Measurements from ENCODE around the gene LRRC8E.
A peak's percentile ranks its signal among the peaks of the same experiment; 100 is the strongest.

The LRRC8E gene

DNA sequence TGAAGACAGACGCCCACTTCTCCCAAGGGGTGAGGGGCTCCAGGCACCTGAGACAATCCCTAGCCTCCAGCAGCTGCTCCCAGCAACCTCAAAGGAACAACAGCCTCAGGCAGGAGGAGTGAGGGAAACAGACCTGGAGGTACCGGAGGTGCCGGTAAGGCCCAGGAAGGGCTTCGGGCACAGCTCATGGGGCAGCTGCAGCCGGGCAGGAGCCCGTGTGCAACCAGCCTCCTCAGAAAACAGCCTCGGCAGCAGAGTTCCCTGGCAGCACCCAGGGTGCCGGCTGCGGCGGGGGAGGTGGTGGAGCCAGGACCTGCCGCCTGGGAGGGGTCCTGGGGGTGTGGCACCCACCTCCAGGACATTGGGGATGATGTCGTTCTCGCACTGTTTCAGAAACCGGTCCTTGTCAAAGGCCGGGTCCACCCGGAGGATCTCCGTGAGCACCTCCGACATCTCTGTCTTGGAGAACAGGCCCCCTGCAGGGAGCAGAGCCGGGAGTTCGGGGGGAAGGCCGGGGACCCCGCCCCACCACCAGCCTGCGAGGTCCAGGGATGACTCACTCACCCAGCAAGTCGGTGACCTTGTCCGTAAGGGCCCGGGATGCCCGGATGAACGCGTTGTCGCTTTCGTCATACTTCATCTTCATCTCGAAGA lies 44.1 kb downstream of the LRRC8E start:
- H3K27ac Mint-ChIP-seq = no peak overlapping the region
- H3K4me3 Mint-ChIP-seq = no peak overlapping the region
- H3K4me1 Mint-ChIP-seq (ENCODE audit: low read depth) = peaks cover 9% of the 10 kb centered on the region
- peaks cover 98% of the 10 kb centered on the region for H3K36me3 Mint-ChIP-seq (ENCODE audit: low read depth)
- no peaks in the 10 kb centered on the region for H3K27me3 Mint-ChIP-seq
- intact Hi-C loops (cut with micrococcal nuclease) = no loop called here
- no peaks in the 10 kb centered on the region for H3K9me3 Mint-ChIP-seq

DNA sequence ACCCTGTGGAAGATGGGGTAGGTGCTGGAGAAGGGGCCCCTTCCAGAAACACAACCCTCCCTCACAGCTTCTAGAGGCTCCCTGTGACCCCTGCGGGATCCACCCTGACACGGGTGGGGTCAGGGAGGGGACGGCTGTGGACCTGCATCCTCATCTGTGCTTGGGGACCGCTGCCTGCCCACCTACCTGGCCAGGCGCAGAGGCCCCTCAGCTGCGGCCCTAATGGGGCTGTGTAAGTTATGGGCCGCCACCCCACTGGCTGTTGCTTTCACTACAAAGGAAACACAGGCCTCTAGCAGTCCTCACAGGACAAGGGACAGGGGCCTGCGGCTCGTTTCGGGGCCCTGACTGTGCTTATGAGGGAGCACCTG lies 44.6 kb downstream of the LRRC8E start:
- H3K4me1 Mint-ChIP-seq (ENCODE audit: low read depth) = peaks cover 7% of the 10 kb centered on the region
- intact Hi-C loops (cut with micrococcal nuclease) = no loop called here
- peaks cover 98% of the 10 kb centered on the region for H3K36me3 Mint-ChIP-seq (ENCODE audit: low read depth)
- no peak overlapping the region for H3K4me3 Mint-ChIP-seq
- no peaks in the 10 kb centered on the region for H3K27me3 Mint-ChIP-seq
- H3K9me3 Mint-ChIP-seq = no peaks in the 10 kb centered on the region
- no peak overlapping the region for H3K27ac Mint-ChIP-seq

DNA sequence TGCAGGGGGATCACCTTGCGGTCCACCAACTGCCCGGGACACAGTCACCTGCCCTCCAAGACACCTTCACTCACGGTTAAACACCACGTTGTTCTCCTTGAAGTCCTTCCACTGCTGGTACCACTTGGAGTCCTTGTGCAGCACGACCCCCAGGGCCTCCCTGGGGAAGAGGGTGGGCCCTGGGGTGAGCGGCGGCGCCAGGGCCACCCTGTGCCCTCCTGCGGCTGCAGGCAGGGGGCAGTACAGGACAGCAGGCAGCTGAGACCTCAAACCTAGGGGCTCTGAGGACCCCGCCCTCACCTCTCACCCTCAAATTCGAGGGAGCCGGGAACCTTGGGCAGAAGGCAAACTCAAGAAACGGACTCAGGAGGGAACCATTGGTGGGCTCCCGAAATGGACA lies 45.1 kb downstream of the LRRC8E start:
- peaks cover 7% of the 10 kb centered on the region for H3K4me1 Mint-ChIP-seq (ENCODE audit: low read depth)

DNA sequence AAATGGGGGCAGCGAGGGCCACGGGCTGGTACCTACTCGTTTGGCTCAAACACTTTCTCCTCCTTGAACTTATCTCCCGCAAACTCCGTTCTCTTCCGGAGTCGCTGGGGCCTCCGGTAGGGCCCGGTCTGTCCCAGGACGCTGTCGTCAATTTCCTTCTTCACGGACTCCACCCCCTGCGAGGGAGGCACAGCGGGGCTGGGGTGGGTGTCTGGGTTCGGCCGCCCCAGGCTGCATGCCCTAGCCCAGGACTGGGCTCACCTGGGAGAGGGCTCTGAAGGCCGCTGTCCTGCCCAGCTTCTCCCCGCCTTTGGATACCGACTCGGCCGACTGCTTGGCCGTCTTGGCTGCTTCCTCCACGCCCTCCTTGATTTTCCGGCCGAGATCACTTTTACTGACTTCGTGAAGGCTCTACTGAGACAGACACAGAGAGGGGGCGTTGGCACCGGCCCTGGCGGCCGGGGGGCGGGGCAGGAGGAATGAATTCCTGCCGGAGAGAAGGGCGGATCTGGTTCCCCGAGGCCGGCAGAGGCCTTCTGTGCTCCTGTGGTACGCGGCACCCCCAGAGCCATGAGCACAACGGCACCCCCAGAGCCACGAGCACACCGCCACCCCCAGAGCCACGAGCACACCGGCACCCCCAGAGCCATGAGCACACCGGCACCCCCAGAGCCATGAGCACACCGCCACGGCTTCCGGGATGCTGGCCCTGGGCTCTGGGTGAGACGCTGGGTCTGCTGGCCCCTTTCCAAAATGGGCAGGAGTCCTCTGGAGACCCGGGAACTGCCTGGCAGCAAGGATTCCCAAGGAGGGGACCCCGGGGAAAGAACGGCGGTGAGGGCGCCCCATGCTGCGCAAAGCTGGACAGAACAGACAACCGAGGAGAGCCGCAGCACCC lies 45.8 kb downstream of the LRRC8E start:
- no peak overlapping the region for H3K4me3 Mint-ChIP-seq
- peaks cover 7% of the 10 kb centered on the region for H3K4me1 Mint-ChIP-seq (ENCODE audit: low read depth)
- H3K27me3 Mint-ChIP-seq = no peaks in the 10 kb centered on the region
- intact Hi-C loops (cut with micrococcal nuclease) = no loop called here
- no peaks in the 10 kb centered on the region for H3K9me3 Mint-ChIP-seq
- H3K36me3 Mint-ChIP-seq (ENCODE audit: low read depth) = peaks cover 100% of the 10 kb centered on the region
- no peak overlapping the region for H3K27ac Mint-ChIP-seq

More for the DNA sequence above, 45.1 kb downstream of the LRRC8E start:
- no peaks in the 10 kb centered on the region for H3K27me3 Mint-ChIP-seq
- H3K9me3 Mint-ChIP-seq = no peaks in the 10 kb centered on the region
- intact Hi-C loops (cut with micrococcal nuclease) = no loop called here
- peaks cover 98% of the 10 kb centered on the region for H3K36me3 Mint-ChIP-seq (ENCODE audit: low read depth)
- H3K27ac Mint-ChIP-seq = no peak overlapping the region
- H3K4me3 Mint-ChIP-seq = no peak overlapping the region

DNA sequence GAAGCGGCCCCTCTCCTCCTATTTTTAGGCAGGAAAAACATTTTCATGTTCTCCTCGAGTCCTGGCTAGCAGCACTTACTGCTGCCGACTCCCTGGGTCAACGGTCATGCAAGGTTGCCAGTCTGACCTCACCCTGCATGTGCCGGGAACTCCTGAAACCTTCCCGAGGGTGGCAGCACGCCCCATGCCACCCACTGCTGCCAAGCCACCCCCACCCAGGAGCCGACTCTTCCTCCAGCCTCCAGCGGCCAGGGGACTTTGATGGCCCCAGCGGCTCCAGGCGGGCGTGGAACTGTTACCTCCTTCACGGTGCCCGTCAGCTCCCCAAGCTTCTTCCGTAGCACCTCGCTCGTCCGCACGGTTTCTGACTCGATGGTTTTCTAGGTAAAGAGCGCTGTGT lies 46.5 kb downstream of the LRRC8E start:
- Mint-ChIP-seq H3K36me3 (ENCODE audit: low read depth) (peaks cover 98% of the 10 kb centered on the region), H3K4me1 (ENCODE audit: low read depth) (peaks cover 7% of the 10 kb centered on the region), H3K4me3 (no peak overlapping the region), H3K27me3 (no peaks in the 10 kb centered on the region), H3K9me3 (no peaks in the 10 kb centered on the region), H3K27ac (no peak overlapping the region)
- intact Hi-C loops (cut with micrococcal nuclease) = no loop called here

DNA sequence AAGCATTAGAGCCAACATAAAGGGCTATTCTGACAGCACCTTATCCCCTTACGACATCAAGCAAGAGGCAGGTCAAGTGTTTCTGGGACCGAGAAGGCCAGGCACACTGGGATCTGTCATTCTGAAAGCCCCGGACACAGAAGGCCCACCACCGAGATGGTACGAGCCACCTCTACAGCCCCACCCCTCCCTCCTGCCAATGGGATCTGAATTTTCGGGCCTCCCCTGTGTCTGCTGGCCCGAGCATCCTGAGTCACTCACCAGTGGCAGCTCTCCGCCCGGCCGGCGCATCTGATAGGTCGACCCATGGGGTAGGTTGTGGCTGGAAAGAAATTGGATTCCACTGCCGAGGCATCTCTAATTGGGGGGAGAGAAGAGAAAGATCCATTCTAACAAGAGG lies 52.5 kb downstream of the LRRC8E start:
- no peaks in the 10 kb centered on the region for H3K27me3 Mint-ChIP-seq

DNA sequence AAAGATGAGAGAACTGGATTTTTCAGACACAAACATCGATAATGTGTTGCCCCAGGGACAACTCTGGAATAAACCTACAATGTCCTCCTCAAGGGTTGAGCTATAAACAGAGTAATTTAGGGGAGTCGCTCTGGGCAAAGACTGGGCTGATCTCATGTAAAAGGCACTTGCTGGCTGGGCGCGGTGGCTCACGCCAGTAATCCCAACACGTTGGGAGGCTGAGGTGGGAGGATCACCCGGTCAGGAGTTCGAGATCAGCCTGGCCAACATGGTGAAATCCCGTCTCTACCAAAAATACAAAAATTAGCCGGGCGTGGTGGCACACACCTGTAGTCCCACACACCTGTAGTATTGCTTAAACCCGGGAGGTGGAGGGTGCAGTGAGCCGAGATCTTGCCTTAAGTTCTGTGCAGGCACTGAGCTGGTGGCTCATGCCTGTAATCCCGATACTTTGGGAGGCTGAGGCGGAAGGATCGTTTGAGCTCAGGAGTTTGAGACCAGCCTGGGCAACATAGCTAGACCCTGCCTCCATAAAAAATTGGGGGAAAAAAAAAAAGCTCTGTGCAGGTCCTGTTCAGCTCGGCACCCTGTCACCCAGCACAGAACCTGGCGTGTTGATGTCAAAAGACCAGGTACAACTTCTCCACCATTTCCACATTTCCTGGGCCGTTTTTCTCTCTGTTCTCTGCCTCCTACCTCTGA lies 53.7 kb downstream of the LRRC8E start:
- intact Hi-C loops (cut with micrococcal nuclease) = no loop called here
- H3K9me3 Mint-ChIP-seq = no peaks in the 10 kb centered on the region
- H3K27me3 Mint-ChIP-seq = no peaks in the 10 kb centered on the region
- peaks cover 38% of the 10 kb centered on the region for H3K4me1 Mint-ChIP-seq (ENCODE audit: low read depth)
- peak overlapping the region; percentile 95 for H3K27ac Mint-ChIP-seq
- H3K36me3 Mint-ChIP-seq (ENCODE audit: low read depth) = peaks cover 56% of the 10 kb centered on the region
- H3K4me3 Mint-ChIP-seq = peak overlapping the region; percentile 5

More for the DNA sequence above, 52.5 kb downstream of the LRRC8E start:
- H3K9me3 Mint-ChIP-seq = no peaks in the 10 kb centered on the region
- H3K4me1 Mint-ChIP-seq (ENCODE audit: low read depth) = peaks cover 38% of the 10 kb centered on the region
- intact Hi-C loops (cut with micrococcal nuclease) = no loop called here
- peaks cover 68% of the 10 kb centered on the region for H3K36me3 Mint-ChIP-seq (ENCODE audit: low read depth)
- H3K27ac Mint-ChIP-seq = no peak overlapping the region
- no peak overlapping the region for H3K4me3 Mint-ChIP-seq

DNA sequence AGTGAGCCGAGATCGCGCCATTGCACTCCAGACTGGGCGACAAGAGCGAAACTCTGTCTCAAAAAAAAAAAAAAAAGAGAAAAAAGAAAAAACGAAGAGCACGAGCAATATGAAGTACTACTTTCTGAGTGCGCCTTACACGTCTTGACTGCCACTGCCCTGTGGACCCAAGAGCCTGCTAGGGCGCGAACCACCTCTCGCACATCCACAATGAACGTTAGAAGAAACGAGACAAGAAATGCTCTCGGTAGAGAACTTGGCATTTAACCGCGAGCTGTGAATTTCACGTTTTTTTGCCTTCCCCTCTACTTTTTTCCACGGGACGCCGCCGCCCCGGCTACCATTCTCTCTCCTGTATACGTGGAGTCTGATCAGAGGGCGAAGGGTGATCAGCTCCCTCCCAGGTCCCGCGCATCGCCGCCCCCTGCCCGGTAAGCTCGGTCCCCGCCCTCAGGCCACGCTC lies 54.7 kb downstream of the LRRC8E start:
- intact Hi-C loops (cut with micrococcal nuclease) = loop anchor here (1.0 kb wide), 1 partner anchor 40 kb away; the partner anchor contains the start of gene MAP2K7
- Mint-ChIP-seq H3K27ac (peak overlapping the region; percentile 95), H3K9me3 (no peaks in the 10 kb centered on the region), H3K36me3 (ENCODE audit: low read depth) (peaks cover 46% of the 10 kb centered on the region), H3K27me3 (no peaks in the 10 kb centered on the region), H3K4me1 (ENCODE audit: low read depth) (peaks cover 38% of the 10 kb centered on the region), H3K4me3 (peak overlapping the region; percentile 94)

DNA sequence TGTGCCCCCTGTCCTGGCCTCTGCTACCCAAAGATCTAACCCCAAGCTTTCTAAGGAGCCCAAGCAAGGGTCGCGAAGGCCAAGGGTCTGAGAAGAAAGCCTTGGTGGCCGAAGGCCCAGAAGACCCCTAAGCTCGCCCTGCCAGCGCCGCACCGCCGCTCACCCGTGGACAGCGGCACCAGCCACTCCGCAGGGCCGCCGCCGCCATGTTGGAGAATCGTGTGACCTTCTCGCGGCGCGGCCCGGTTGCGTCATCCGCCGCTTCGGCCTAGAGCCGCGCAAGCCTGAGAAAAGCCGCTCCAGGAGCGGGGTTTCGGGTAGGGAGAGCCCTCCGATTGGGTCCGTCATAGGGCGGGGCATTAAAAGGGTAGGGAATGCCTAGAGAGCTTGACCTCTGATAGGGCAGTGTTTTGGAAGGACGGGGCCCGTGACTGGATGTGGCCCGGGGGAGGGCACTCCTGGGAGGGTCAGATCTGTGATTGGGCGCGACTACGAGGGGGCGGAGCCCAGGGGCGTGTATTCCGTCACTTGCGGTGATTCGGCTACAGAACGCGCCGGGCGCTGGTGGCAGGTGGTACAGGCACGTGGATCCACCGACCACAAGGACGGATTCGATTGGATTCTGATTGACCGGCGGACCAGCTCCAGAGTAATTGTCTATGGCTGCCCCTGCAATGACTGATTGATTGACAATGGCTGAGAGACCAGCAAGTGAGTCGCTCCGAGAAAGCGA lies 55.3 kb downstream of the LRRC8E start, which contains the start of gene TIMM44:
Gene TIMM44 (minus strand): TSS at position 223 of the 733 bp plus-strand sequence. CDS start 15 bp downstream, at position 208.
- Mint-ChIP-seq H3K4me1 (ENCODE audit: low read depth) (peaks cover 38% of the 10 kb centered on the region), H3K27ac (peak within 1 kb of the TSS; percentile 95), H3K36me3 (ENCODE audit: low read depth) (peaks cover 41% of the 10 kb centered on the region), H3K9me3 (no peaks in the 10 kb centered on the region), H3K27me3 (no peaks in the 10 kb centered on the region), H3K4me3 (peak within 1 kb of the TSS; percentile 94)
- intact Hi-C loops (cut with micrococcal nuclease) = loop anchor here (1.0 to 2.0 kb wide), 3 partner anchors 40 to 310 kb away; partner anchors contain the start of genes ELAVL1 and MAP2K7

DNA sequence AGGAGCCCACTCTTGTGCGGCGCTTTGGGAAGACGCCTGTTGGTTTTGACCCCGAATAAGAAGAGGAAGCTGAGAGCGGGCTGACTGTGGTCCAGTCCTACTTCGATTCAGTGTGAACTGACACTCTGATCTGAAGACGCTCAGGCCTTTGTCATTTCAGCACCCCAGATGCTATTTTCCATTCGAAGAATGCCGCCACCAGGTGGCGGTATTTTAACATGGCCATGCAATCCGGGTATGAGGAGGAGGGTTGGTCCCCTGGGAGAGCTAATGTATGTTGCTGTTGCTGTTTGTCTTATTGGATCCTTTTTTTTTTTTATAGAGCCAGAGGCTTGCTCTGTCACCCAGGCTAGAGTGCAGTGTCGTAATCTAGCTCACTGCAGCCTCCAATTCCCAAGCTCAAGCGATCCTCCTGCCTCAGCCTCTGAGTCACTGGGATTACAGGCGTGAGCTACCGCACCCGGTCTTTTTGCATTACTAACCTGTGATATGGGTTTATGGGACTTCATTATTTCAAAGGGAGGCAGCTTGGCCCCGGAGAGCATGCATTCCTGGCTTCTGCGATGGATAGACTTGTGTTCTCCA lies 56.0 kb downstream of the LRRC8E start:
- peak overlapping the region; percentile 95 for H3K27ac Mint-ChIP-seq
- H3K4me1 Mint-ChIP-seq (ENCODE audit: low read depth) = peaks cover 38% of the 10 kb centered on the region
- no peaks in the 10 kb centered on the region for H3K9me3 Mint-ChIP-seq
- intact Hi-C loops (cut with micrococcal nuclease) = loop anchor here (1.0 to 2.0 kb wide), 2 partner anchors 61 to 309 kb away; partner anchors contain the start of gene ELAVL1
- H3K4me3 Mint-ChIP-seq = peak overlapping the region; percentile 94
- no peaks in the 10 kb centered on the region for H3K27me3 Mint-ChIP-seq
- peaks cover 35% of the 10 kb centered on the region for H3K36me3 Mint-ChIP-seq (ENCODE audit: low read depth)

DNA sequence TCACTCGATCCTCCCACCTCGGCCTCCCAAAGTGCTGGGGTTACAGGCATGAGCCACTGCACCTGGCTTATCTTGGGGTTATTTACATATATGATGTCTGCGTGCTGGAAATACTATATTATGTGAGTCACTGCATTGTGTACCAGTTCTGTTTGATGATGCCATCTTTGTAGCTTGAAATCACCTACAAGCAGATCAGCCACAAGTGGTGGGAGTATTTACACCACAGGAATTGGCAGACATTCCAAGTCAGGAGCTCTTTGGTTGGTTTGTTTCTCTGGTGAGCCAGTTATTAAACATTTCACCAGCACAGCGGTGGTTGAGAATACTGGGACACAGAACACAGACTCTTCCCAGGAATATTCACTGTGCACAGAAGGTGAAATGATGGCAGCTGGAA lies 59.6 kb downstream of the LRRC8E start:
- no peak overlapping the region for H3K4me3 Mint-ChIP-seq
- H3K36me3 Mint-ChIP-seq (ENCODE audit: low read depth) = peaks cover 12% of the 10 kb centered on the region
- no peaks in the 10 kb centered on the region for H3K9me3 Mint-ChIP-seq
- H3K4me1 Mint-ChIP-seq (ENCODE audit: low read depth) = peaks cover 32% of the 10 kb centered on the region
- intact Hi-C loops (cut with micrococcal nuclease) = no loop called here
- no peak overlapping the region for H3K27ac Mint-ChIP-seq
- no peaks in the 10 kb centered on the region for H3K27me3 Mint-ChIP-seq
